ENCODE results near the gene TGFBR3.

The TGFBR3 gene

GRCh38 chr1:91807921-91808620, 77.9 kb downstream of the TGFBR3 start:
- no peak for DNase-seq (ENCODE audit: low read depth)
- H3K4me3 ChIP-seq (ENCODE audit: low read length), result no peak overlapping the region
- no peak for TF ChIP-seq CTCF (IDR thresholded peaks at IDR 0.05; ENCODE audit: insufficient read depth, low read depth, low read length, missing control alignments)

- no peak for DNase-seq (ENCODE audit: low read depth)
- no peak for TF ChIP-seq CTCF (IDR thresholded peaks at IDR 0.05; ENCODE audit: insufficient read depth, low read depth, low read length, missing control alignments)
- H3K4me3 ChIP-seq (ENCODE audit: low read length), result no peak overlapping the region
These were observed 78.9 kb downstream of the TGFBR3 start for GRCh38 chr1:91806769-91807700.

- DNase-seq (ENCODE audit: low read depth), result no peak
- H3K4me3 ChIP-seq (ENCODE audit: low read length), result no peak overlapping the region
- TF ChIP-seq CTCF (IDR thresholded peaks at IDR 0.05; ENCODE audit: insufficient read depth, low read depth, low read length, missing control alignments), result no peak
These were observed 79.7 kb downstream of the TGFBR3 start for GRCh38 chr1:91806181-91806768.

GRCh38 chr1:91805311-91805801, 80.6 kb downstream of the TGFBR3 start:
- no peak overlapping the region for H3K4me3 ChIP-seq (ENCODE audit: low read length)
- no peak for DNase-seq (ENCODE audit: low read depth)
- no peak for TF ChIP-seq CTCF (IDR thresholded peaks at IDR 0.05; ENCODE audit: insufficient read depth, low read depth, low read length, missing control alignments)

GRCh38 chr1:91804546-91805023, 81.4 kb downstream of the TGFBR3 start:
- no peak overlapping the region for H3K4me3 ChIP-seq (ENCODE audit: low read length)
- no peak for TF ChIP-seq CTCF (IDR thresholded peaks at IDR 0.05; ENCODE audit: insufficient read depth, low read depth, low read length, missing control alignments)
- DNase-seq (ENCODE audit: low read depth), result peak; percentile 81

- TF ChIP-seq CTCF (IDR thresholded peaks at IDR 0.05; ENCODE audit: insufficient read depth, low read depth, low read length, missing control alignments), result no peak
- H3K4me3 ChIP-seq (ENCODE audit: low read length), result no peak overlapping the region
- peak; percentile 74 for DNase-seq (ENCODE audit: low read depth)
These were observed 82.0 kb downstream of the TGFBR3 start for GRCh38 chr1:91803847-91804545.
